ENCODE data around the gene CRACR2B. TPM values are rescaled to one million over a fixed set of nuclear protein-coding genes. Genes with fewer than 3 reads are reported as not detected.

Gene CRACR2B
- total and polyA plus RNA-seq, 2 donors from 2014 or later, result 16.5 to 22.6 TPM

- peak overlapping the region; percentile 85 to 93 for H3K27ac ChIP-seq (ENCODE audit: low read depth in 2 of 2, low read length in 2 of 2)
- intact Hi-C loops (cut with DNase I), result no loop called here
- peaks cover 0 to 49% (median 11%) of the 10 kb centered on the region in 3 donors for H3K4me1 ChIP-seq (ENCODE audit: control insufficient read depth in 2 of 3, insufficient read depth in 2 of 3, low read depth in 1 of 3, low read length in 3 of 3)
- H3K9ac ChIP-seq (ENCODE audit: low read length in 3 of 3), result peak overlapping the region in 2 of 3 donors; percentile 39 to 80
- no peaks in the 10 kb centered on the region for H3K9me3 ChIP-seq (ENCODE audit: control insufficient read depth in 2 of 3, insufficient read depth in 1 of 3, low read length in 3 of 3)
- H3K36me3 ChIP-seq (ENCODE audit: control insufficient read depth in 2 of 3, insufficient read depth in 3 of 3, low read length in 3 of 3), result peaks cover 0 to 20% (median 7%) of the 10 kb centered on the region in 3 donors
- H3K4me3 ChIP-seq (ENCODE audit: low read length in 3 of 3), result peak overlapping the region; percentile 39 to 59 (median 46)
- no peak for DNase-seq
- H3K27me3 ChIP-seq (ENCODE audit: control insufficient read depth, insufficient read depth, low read length), result no peaks in the 10 kb centered on the region
- no peak for FAIRE-seq
- TF ChIP-seq, protein P1, sequence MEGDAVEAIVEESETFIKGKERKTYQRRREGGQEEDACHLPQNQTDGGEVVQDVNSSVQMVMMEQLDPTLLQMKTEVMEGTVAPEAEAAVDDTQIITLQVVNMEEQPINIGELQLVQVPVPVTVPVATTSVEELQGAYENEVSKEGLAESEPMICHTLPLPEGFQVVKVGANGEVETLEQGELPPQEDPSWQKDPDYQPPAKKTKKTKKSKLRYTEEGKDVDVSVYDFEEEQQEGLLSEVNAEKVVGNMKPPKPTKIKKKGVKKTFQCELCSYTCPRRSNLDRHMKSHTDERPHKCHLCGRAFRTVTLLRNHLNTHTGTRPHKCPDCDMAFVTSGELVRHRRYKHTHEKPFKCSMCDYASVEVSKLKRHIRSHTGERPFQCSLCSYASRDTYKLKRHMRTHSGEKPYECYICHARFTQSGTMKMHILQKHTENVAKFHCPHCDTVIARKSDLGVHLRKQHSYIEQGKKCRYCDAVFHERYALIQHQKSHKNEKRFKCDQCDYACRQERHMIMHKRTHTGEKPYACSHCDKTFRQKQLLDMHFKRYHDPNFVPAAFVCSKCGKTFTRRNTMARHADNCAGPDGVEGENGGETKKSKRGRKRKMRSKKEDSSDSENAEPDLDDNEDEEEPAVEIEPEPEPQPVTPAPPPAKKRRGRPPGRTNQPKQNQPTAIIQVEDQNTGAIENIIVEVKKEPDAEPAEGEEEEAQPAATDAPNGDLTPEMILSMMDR (IDR thresholded peaks at IDR 0.05; ENCODE audit: borderline replicate concordance, extremely low read depth, insufficient read depth), result no peak
Measured at GRCh38 chr11:833849-834311, 6.2 kb downstream of the CRACR2B start.

GRCh38 chr11:834371-835316, 6.9 kb downstream of the CRACR2B start:
- DNase-seq, result peak; percentile 80 to 95 (median 87)
- TF ChIP-seq, protein P1 (IDR thresholded peaks at IDR 0.05; ENCODE audit: borderline replicate concordance, extremely low read depth, insufficient read depth), result no peak
- no peaks in the 10 kb centered on the region for H3K9me3 ChIP-seq (ENCODE audit: control insufficient read depth in 2 of 3, insufficient read depth in 1 of 3, low read length in 3 of 3)
- intact Hi-C loops (cut with DNase I), result no loop called here
- peak overlapping the region in 1 of 3 donors; percentile 78 for H3K9ac ChIP-seq (ENCODE audit: low read length in 3 of 3)
- peaks cover 0 to 42% (median 7%) of the 10 kb centered on the region in 3 donors for H3K4me1 ChIP-seq (ENCODE audit: control insufficient read depth in 2 of 3, insufficient read depth in 2 of 3, low read depth in 1 of 3, low read length in 3 of 3)
- peak overlapping the region; percentile 91 to 93 for H3K27ac ChIP-seq (ENCODE audit: low read depth in 2 of 2, low read length in 2 of 2)
- FAIRE-seq, result no peak
- peaks cover 0 to 27% (median 7%) of the 10 kb centered on the region in 3 donors for H3K36me3 ChIP-seq (ENCODE audit: control insufficient read depth in 2 of 3, insufficient read depth in 3 of 3, low read length in 3 of 3)
- no peaks in the 10 kb centered on the region for H3K27me3 ChIP-seq (ENCODE audit: control insufficient read depth, insufficient read depth, low read length)
- H3K4me3 ChIP-seq (ENCODE audit: low read length in 3 of 3), result peak overlapping the region in 2 of 3 donors; percentile 12 to 59

- intact Hi-C loops (cut with DNase I), result no loop called here
- FAIRE-seq, result no peak
- peaks cover 0 to 42% (median 9%) of the 10 kb centered on the region in 3 donors for H3K4me1 ChIP-seq (ENCODE audit: control insufficient read depth in 2 of 3, insufficient read depth in 2 of 3, low read depth in 1 of 3, low read length in 3 of 3)
Measured at GRCh38 chr11:836274-836673, 8.6 kb downstream of the CRACR2B start.

More at GRCh38 chr11:836274-836673, 8.6 kb downstream of the CRACR2B start:
- no peak overlapping the region for H3K4me3 ChIP-seq (ENCODE audit: low read length in 3 of 3)
- no peaks in the 10 kb centered on the region for H3K9me3 ChIP-seq (ENCODE audit: control insufficient read depth in 2 of 3, insufficient read depth in 1 of 3, low read length in 3 of 3)
- no peak overlapping the region for H3K27ac ChIP-seq (ENCODE audit: low read depth in 2 of 2, low read length in 2 of 2)
- no peak overlapping the region for H3K9ac ChIP-seq (ENCODE audit: low read length in 3 of 3)
- no peaks in the 10 kb centered on the region for H3K27me3 ChIP-seq (ENCODE audit: control insufficient read depth, insufficient read depth, low read length)
- no peak for DNase-seq
- TF ChIP-seq, protein P1 (IDR thresholded peaks at IDR 0.05; ENCODE audit: borderline replicate concordance, extremely low read depth, insufficient read depth), result no peak
- H3K36me3 ChIP-seq (ENCODE audit: control insufficient read depth in 2 of 3, insufficient read depth in 3 of 3, low read length in 3 of 3), result peaks cover 0 to 34% (median 10%) of the 10 kb centered on the region in 3 donors

All from kidney (tissue), 14 donors.